ENCODE measurements around the gene SIK1. TPM values are rescaled to one million over a fixed set of nuclear protein-coding genes. Genes with fewer than 3 reads are reported as not detected.
"Not testable (repeated sequence)": the region's sequence is repeated elsewhere in the genome, so short reads cannot be mapped to it uniquely, and the experiment has no call there.

The SIK1 gene
- polyA plus RNA-seq, 4 donors: 1.9 to 11.5 (median 4.9) TPM

- not testable (repeated sequence) for FAIRE-seq; H3K4me1 ChIP-seq (ENCODE audit: control insufficient read depth in 3 of 3, insufficient read depth in 2 of 3, low read depth in 1 of 3, low read length in 2 of 3); H3K9me3 ChIP-seq (ENCODE audit: control insufficient read depth in 2 of 2, insufficient read depth in 1 of 2, low read depth in 1 of 2, low read length in 1 of 2); DNase-seq; H3K27me3 ChIP-seq (ENCODE audit: control insufficient read depth in 3 of 3, insufficient read depth in 3 of 3, low read length in 3 of 3); H3K4me3 ChIP-seq (ENCODE audit: low read depth in 1 of 3, low read length in 3 of 3); H3K36me3 ChIP-seq (ENCODE audit: control insufficient read depth in 3 of 3, insufficient read depth in 2 of 3, low read depth in 1 of 3, low read length in 3 of 3); H3K27ac ChIP-seq (ENCODE audit: low read depth in 1 of 3, low read length in 2 of 3)
- WGBS, 3 donors: no CpG with 5 or more reads among the region's 13 CpGs
These were observed 19.8 kb downstream of the SIK1 start for GRCh38 chr21:43407139-43407538.

- not testable (repeated sequence) for DNase-seq; H3K4me1 ChIP-seq (ENCODE audit: control insufficient read depth in 3 of 3, insufficient read depth in 2 of 3, low read depth in 1 of 3, low read length in 2 of 3); H3K9me3 ChIP-seq (ENCODE audit: control insufficient read depth in 2 of 2, insufficient read depth in 1 of 2, low read depth in 1 of 2, low read length in 1 of 2); H3K4me3 ChIP-seq (ENCODE audit: low read depth in 1 of 3, low read length in 3 of 3); H3K27me3 ChIP-seq (ENCODE audit: control insufficient read depth in 3 of 3, insufficient read depth in 3 of 3, low read length in 3 of 3); H3K27ac ChIP-seq (ENCODE audit: low read depth in 1 of 3, low read length in 2 of 3); H3K36me3 ChIP-seq (ENCODE audit: control insufficient read depth in 3 of 3, insufficient read depth in 2 of 3, low read depth in 1 of 3, low read length in 3 of 3); FAIRE-seq
- no CpG with 5 or more reads among the region's 14 CpGs for WGBS, 3 donors
These were observed 22.5 kb downstream of the SIK1 start for GRCh38 chr21:43404450-43404849.

GRCh38 chr21:43403651-43404430 is 23.1 kb downstream of the SIK1 start:
- not testable (repeated sequence) for FAIRE-seq; H3K27ac ChIP-seq (ENCODE audit: low read depth in 1 of 3, low read length in 2 of 3); H3K36me3 ChIP-seq (ENCODE audit: control insufficient read depth in 3 of 3, insufficient read depth in 2 of 3, low read depth in 1 of 3, low read length in 3 of 3); H3K4me1 ChIP-seq (ENCODE audit: control insufficient read depth in 3 of 3, insufficient read depth in 2 of 3, low read depth in 1 of 3, low read length in 2 of 3); H3K9me3 ChIP-seq (ENCODE audit: control insufficient read depth in 2 of 2, insufficient read depth in 1 of 2, low read depth in 1 of 2, low read length in 1 of 2); H3K27me3 ChIP-seq (ENCODE audit: control insufficient read depth in 3 of 3, insufficient read depth in 3 of 3, low read length in 3 of 3); DNase-seq; H3K4me3 ChIP-seq (ENCODE audit: low read depth in 1 of 3, low read length in 3 of 3)
- 60 to 75% (median 67%) methylated on average over 2 to 7 of the region's 22 CpGs for WGBS, 3 donors

GRCh38 chr21:43401125-43401524 is 25.8 kb downstream of the SIK1 start:
- not testable (repeated sequence) for FAIRE-seq; H3K4me3 ChIP-seq (ENCODE audit: low read depth in 1 of 3, low read length in 3 of 3); H3K9me3 ChIP-seq (ENCODE audit: control insufficient read depth in 2 of 2, insufficient read depth in 1 of 2, low read depth in 1 of 2, low read length in 1 of 2); H3K27me3 ChIP-seq (ENCODE audit: control insufficient read depth in 3 of 3, insufficient read depth in 3 of 3, low read length in 3 of 3); H3K4me1 ChIP-seq (ENCODE audit: control insufficient read depth in 3 of 3, insufficient read depth in 2 of 3, low read depth in 1 of 3, low read length in 2 of 3); H3K27ac ChIP-seq (ENCODE audit: low read depth in 1 of 3, low read length in 2 of 3); H3K36me3 ChIP-seq (ENCODE audit: control insufficient read depth in 3 of 3, insufficient read depth in 2 of 3, low read depth in 1 of 3, low read length in 3 of 3); DNase-seq
- no CpG with 5 or more reads among the region's 11 CpGs for WGBS, 3 donors

GRCh38 chr21:43399595-43400015 is 27.3 kb downstream of the SIK1 start:
- H3K4me3 ChIP-seq (ENCODE audit: low read depth in 1 of 3, low read length in 3 of 3); H3K9me3 ChIP-seq (ENCODE audit: control insufficient read depth in 2 of 2, insufficient read depth in 1 of 2, low read depth in 1 of 2, low read length in 1 of 2); H3K4me1 ChIP-seq (ENCODE audit: control insufficient read depth in 3 of 3, insufficient read depth in 2 of 3, low read depth in 1 of 3, low read length in 2 of 3); H3K36me3 ChIP-seq (ENCODE audit: control insufficient read depth in 3 of 3, insufficient read depth in 2 of 3, low read depth in 1 of 3, low read length in 3 of 3); H3K27ac ChIP-seq (ENCODE audit: low read depth in 1 of 3, low read length in 2 of 3); FAIRE-seq; H3K27me3 ChIP-seq (ENCODE audit: control insufficient read depth in 3 of 3, insufficient read depth in 3 of 3, low read length in 3 of 3); DNase-seq: not testable (repeated sequence)
- no CpG with 5 or more reads among the region's 15 CpGs for WGBS, 3 donors

- no CpG with 5 or more reads among the region's 28 CpGs for WGBS, 3 donors
- not testable (repeated sequence) for H3K4me3 ChIP-seq (ENCODE audit: low read depth in 1 of 3, low read length in 3 of 3); DNase-seq; H3K36me3 ChIP-seq (ENCODE audit: control insufficient read depth in 3 of 3, insufficient read depth in 2 of 3, low read depth in 1 of 3, low read length in 3 of 3); H3K4me1 ChIP-seq (ENCODE audit: control insufficient read depth in 3 of 3, insufficient read depth in 2 of 3, low read depth in 1 of 3, low read length in 2 of 3); H3K27ac ChIP-seq (ENCODE audit: low read depth in 1 of 3, low read length in 2 of 3); FAIRE-seq; H3K9me3 ChIP-seq (ENCODE audit: control insufficient read depth in 2 of 2, insufficient read depth in 1 of 2, low read depth in 1 of 2, low read length in 1 of 2); H3K27me3 ChIP-seq (ENCODE audit: control insufficient read depth in 3 of 3, insufficient read depth in 3 of 3, low read length in 3 of 3)
These were observed 27.8 kb downstream of the SIK1 start for GRCh38 chr21:43399136-43399535.

- H3K27me3 ChIP-seq (ENCODE audit: control insufficient read depth in 3 of 3, insufficient read depth in 3 of 3, low read length in 3 of 3); H3K36me3 ChIP-seq (ENCODE audit: control insufficient read depth in 3 of 3, insufficient read depth in 2 of 3, low read depth in 1 of 3, low read length in 3 of 3); H3K27ac ChIP-seq (ENCODE audit: low read depth in 1 of 3, low read length in 2 of 3); DNase-seq; H3K9me3 ChIP-seq (ENCODE audit: control insufficient read depth in 2 of 2, insufficient read depth in 1 of 2, low read depth in 1 of 2, low read length in 1 of 2); FAIRE-seq; H3K4me1 ChIP-seq (ENCODE audit: control insufficient read depth in 3 of 3, insufficient read depth in 2 of 3, low read depth in 1 of 3, low read length in 2 of 3); H3K4me3 ChIP-seq (ENCODE audit: low read depth in 1 of 3, low read length in 3 of 3): not testable (repeated sequence)
- WGBS, 3 donors: no CpG with 5 or more reads among the region's 12 CpGs
These were observed 28.4 kb downstream of the SIK1 start for GRCh38 chr21:43398533-43398932.

- not testable (repeated sequence) for H3K27me3 ChIP-seq (ENCODE audit: control insufficient read depth in 3 of 3, insufficient read depth in 3 of 3, low read length in 3 of 3); FAIRE-seq; H3K4me1 ChIP-seq (ENCODE audit: control insufficient read depth in 3 of 3, insufficient read depth in 2 of 3, low read depth in 1 of 3, low read length in 2 of 3); H3K4me3 ChIP-seq (ENCODE audit: low read depth in 1 of 3, low read length in 3 of 3); H3K27ac ChIP-seq (ENCODE audit: low read depth in 1 of 3, low read length in 2 of 3); H3K36me3 ChIP-seq (ENCODE audit: control insufficient read depth in 3 of 3, insufficient read depth in 2 of 3, low read depth in 1 of 3, low read length in 3 of 3); H3K9me3 ChIP-seq (ENCODE audit: control insufficient read depth in 2 of 2, insufficient read depth in 1 of 2, low read depth in 1 of 2, low read length in 1 of 2); DNase-seq
- no CpG with 5 or more reads among the region's 3 CpGs for WGBS, 3 donors
These were observed 28.9 kb downstream of the SIK1 start for GRCh38 chr21:43398000-43398399.

- H3K4me1 ChIP-seq (ENCODE audit: control insufficient read depth in 3 of 3, insufficient read depth in 2 of 3, low read depth in 1 of 3, low read length in 2 of 3); FAIRE-seq; H3K27me3 ChIP-seq (ENCODE audit: control insufficient read depth in 3 of 3, insufficient read depth in 3 of 3, low read length in 3 of 3); H3K36me3 ChIP-seq (ENCODE audit: control insufficient read depth in 3 of 3, insufficient read depth in 2 of 3, low read depth in 1 of 3, low read length in 3 of 3); H3K27ac ChIP-seq (ENCODE audit: low read depth in 1 of 3, low read length in 2 of 3); H3K4me3 ChIP-seq (ENCODE audit: low read depth in 1 of 3, low read length in 3 of 3); DNase-seq; H3K9me3 ChIP-seq (ENCODE audit: control insufficient read depth in 2 of 2, insufficient read depth in 1 of 2, low read depth in 1 of 2, low read length in 1 of 2): not testable (repeated sequence)
- no CpG with 5 or more reads among the region's 15 CpGs for WGBS, 3 donors
These were observed 29.5 kb downstream of the SIK1 start for GRCh38 chr21:43397439-43397808.
